Natural killer cell (primary cell): Measurements from ENCODE around the gene LCAT. TPM values are rescaled to one million over a fixed set of nuclear protein-coding genes. Genes with fewer than 3 reads are reported as not detected.

Source experiments
- ATAC-seq, 3 donors: fragments of 150-1000 bp in 2 of 3; fragments of 200-7000 bp in 1 of 3; cut with Tn5 transposase; 1 replicate in 1 of 3; 2 replicates in 2 of 3; pipeline ENCODE4 v1.10.0; 2021; ENCODE audit warnings: mild to moderate bottlenecking in 2 of 3, moderate library complexity in 2 of 3
- DNase-seq, 2 donors: peaks; one replicate each; pipeline versions ENCODE4 v3.0.0 to v3.0.0-alpha.2; 2013 to 2021; ENCODE audit warnings: mixed read lengths in 1 of 2
- H3K27ac ChIP-seq: one replicate; pipeline ENCODE4 v1.5.1; 2013; ENCODE audit warnings: mild to moderate bottlenecking, low read length
- H3K27me3 ChIP-seq: one replicate; pipeline ENCODE4 v1.6.1; 2013; ENCODE audit warnings: low read length; ENCODE audit not compliant: control insufficient read depth, insufficient read depth
- H3K36me3 ChIP-seq: one replicate; pipeline ENCODE4 v1.6.1; 2013; ENCODE audit warnings: low read length; ENCODE audit not compliant: control insufficient read depth, insufficient read depth
- H3K4me1 ChIP-seq: one replicate; pipeline ENCODE4 v1.6.1; 2013; ENCODE audit warnings: low read length; ENCODE audit not compliant: control insufficient read depth, insufficient read depth
- H3K4me3 ChIP-seq: one replicate; pipeline ENCODE4 v1.5.1; 2013; ENCODE audit warnings: low read length
- H3K9me3 ChIP-seq: one replicate; pipeline ENCODE4 v1.6.1; 2013; ENCODE audit warnings: low read length; ENCODE audit not compliant: control insufficient read depth, insufficient read depth
- H3K27ac Mint-ChIP-seq, 2 donors: one replicate each; pipeline ENCODE4 v1.8.0; 2022; ENCODE audit warnings: mild to moderate bottlenecking in 2 of 2, mixed read lengths in 2 of 2, moderate library complexity in 1 of 2
- H3K27me3 Mint-ChIP-seq, 2 donors: one replicate each; pipeline ENCODE4 v1.8.0; 2022; ENCODE audit warnings: low read depth in 2 of 2, mixed read lengths in 2 of 2
- H3K36me3 Mint-ChIP-seq: one replicate; pipeline ENCODE4 v1.8.0; 2022; ENCODE audit warnings: mixed read lengths
- H3K4me1 Mint-ChIP-seq, 2 donors: one replicate each; pipeline ENCODE4 v1.8.0; 2022; ENCODE audit warnings: mixed read lengths in 2 of 2
- H3K4me3 Mint-ChIP-seq: one replicate; pipeline ENCODE4 v1.8.0; 2022; ENCODE audit warnings: mild to moderate bottlenecking, moderate library complexity, mixed read lengths
- H3K9me3 Mint-ChIP-seq, 2 donors: one replicate each; pipeline ENCODE4 v1.8.0; 2022; ENCODE audit warnings: mixed read lengths in 2 of 2
- CTCF ChIP-seq: fragments of 200-600 bp; IDR thresholded peaks from one replicate; pipeline ENCODE4 v1.8.0; 2022; ENCODE audit warnings: antibody characterized with exemption
- WGBS: methylation state at CpG from one replicate; pipeline ENCODE4 v1.1.7; 2013; ENCODE audit warnings: missing lambda C conversion rate; ENCODE audit not compliant: insufficient coverage; 5-methylcytosine and 5-hydroxymethylcytosine counted together
- intact Hi-C: fragments of 100-400 bp; cut with micrococcal nuclease; formaldehyde crosslinking; loops from one replicate; pipeline ENCODE4 v1.14.2; 2022
- total RNA-seq, 4 donors: library from RNA; stranded (reverse); fragments of 120-200 nt in 1 of 4; gene quantifications; one replicate each; pipeline versions ENCODE4 v1.2.3 to v1.2.4, GENCODE V29; 2013 to 2022

The LCAT gene
- total RNA-seq, 3 donors from 2014 or later (not counting 1 experiment from before 2014, with no cell fraction given), result 7.1 to 12.4 (median 11.5) TPM

GRCh38 chr16:67930191-67930590 is 13.7 kb downstream of the LCAT start:
- Histone ChIP-seq H3K27me3 (no peaks in the 10 kb centered on the region), H3K9me3 (no peaks in the 10 kb centered on the region), H3K36me3 (peaks cover 69% of the 10 kb centered on the region), H3K4me3 (no peak overlapping the region), H3K27ac (no peak overlapping the region), H3K4me1 (peaks cover 21% of the 10 kb centered on the region)
- Mint-ChIP-seq H3K9me3 (no peaks in the 10 kb centered on the region), H3K4me1 (peaks cover 12 to 26% of the 10 kb centered on the region in 2 donors), H3K36me3 (no peaks in the 10 kb centered on the region), H3K27ac (peak overlapping the region in 1 of 2 donors; percentile 22), H3K4me3 (no peak overlapping the region), H3K27me3 (no peaks in the 10 kb centered on the region)
- intact Hi-C loops, result no loop called here
- 97% methylated on average over 14 of the region's 14 CpGs for WGBS
- DNase-seq (no peak), ATAC-seq (no peak)
- no peak for TF ChIP-seq CTCF

- intact Hi-C loops, result loop anchor here (2.0 to 5.0 kb wide), 3 partner anchors 41 to 256 kb away; no protein-coding TSS in a partner anchor
- Mint-ChIP-seq H3K4me1 (peaks cover 3 to 12% of the 10 kb centered on the region in 2 donors), H3K9me3 (no peaks in the 10 kb centered on the region), H3K27ac (peak overlapping the region in 1 of 2 donors; percentile 47), H3K36me3 (no peaks in the 10 kb centered on the region), H3K4me3 (no peak overlapping the region), H3K27me3 (no peaks in the 10 kb centered on the region)
- Histone ChIP-seq H3K27ac (no peak overlapping the region), H3K9me3 (no peaks in the 10 kb centered on the region), H3K4me1 (peaks cover 7% of the 10 kb centered on the region), H3K4me3 (no peak overlapping the region), H3K27me3 (no peaks in the 10 kb centered on the region), H3K36me3 (peaks cover 57% of the 10 kb centered on the region)
- DNase-seq (peak; percentile 54 to 85), ATAC-seq (peak; percentile 78 to 94 (median 85))
- peak; percentile 75 for TF ChIP-seq CTCF
- WGBS, result 57% methylated on average over 16 of the region's 16 CpGs
Measured at GRCh38 chr16:67928561-67929364, 15.2 kb downstream of the LCAT start.

- no peaks in the 10 kb centered on the region for H3K9me3 Mint-ChIP-seq
- Histone ChIP-seq H3K27me3 (no peaks in the 10 kb centered on the region), H3K9me3 (no peaks in the 10 kb centered on the region), H3K36me3 (peaks cover 58% of the 10 kb centered on the region), H3K4me1 (peaks cover 7% of the 10 kb centered on the region), H3K27ac (no peak overlapping the region), H3K4me3 (no peak overlapping the region)
- no peak for TF ChIP-seq CTCF
- no peak overlapping the region for H3K4me3 Mint-ChIP-seq
- WGBS, result 88% methylated on average over 7 of the region's 7 CpGs
- ATAC-seq (peak in 1 of 3 donors; percentile 7), DNase-seq (no peak)
- peak overlapping the region in 1 of 2 donors; percentile 47 for H3K27ac Mint-ChIP-seq
- no peaks in the 10 kb centered on the region for H3K27me3 Mint-ChIP-seq
- intact Hi-C loops, result loop anchor here (2.0 to 5.0 kb wide), 3 partner anchors 41 to 255 kb away; no protein-coding TSS in a partner anchor
- H3K4me1 Mint-ChIP-seq, result peaks cover 0 to 10% of the 10 kb centered on the region in 2 donors
- H3K36me3 Mint-ChIP-seq, result no peaks in the 10 kb centered on the region
Measured at GRCh38 chr16:67928147-67928546, 15.8 kb downstream of the LCAT start.
